ENCODE data around the gene CD2AP. TPM values are rescaled to one million over a fixed set of nuclear protein-coding genes. Genes with fewer than 3 reads are reported as not detected.
"Not testable (repeated sequence)": the region's sequence is repeated elsewhere in the genome, so short reads cannot be mapped to it uniquely, and the experiment has no call there.

Gene CD2AP
- total RNA-seq, 1 donor from 2014 or later: 16.2 TPM

DNA sequence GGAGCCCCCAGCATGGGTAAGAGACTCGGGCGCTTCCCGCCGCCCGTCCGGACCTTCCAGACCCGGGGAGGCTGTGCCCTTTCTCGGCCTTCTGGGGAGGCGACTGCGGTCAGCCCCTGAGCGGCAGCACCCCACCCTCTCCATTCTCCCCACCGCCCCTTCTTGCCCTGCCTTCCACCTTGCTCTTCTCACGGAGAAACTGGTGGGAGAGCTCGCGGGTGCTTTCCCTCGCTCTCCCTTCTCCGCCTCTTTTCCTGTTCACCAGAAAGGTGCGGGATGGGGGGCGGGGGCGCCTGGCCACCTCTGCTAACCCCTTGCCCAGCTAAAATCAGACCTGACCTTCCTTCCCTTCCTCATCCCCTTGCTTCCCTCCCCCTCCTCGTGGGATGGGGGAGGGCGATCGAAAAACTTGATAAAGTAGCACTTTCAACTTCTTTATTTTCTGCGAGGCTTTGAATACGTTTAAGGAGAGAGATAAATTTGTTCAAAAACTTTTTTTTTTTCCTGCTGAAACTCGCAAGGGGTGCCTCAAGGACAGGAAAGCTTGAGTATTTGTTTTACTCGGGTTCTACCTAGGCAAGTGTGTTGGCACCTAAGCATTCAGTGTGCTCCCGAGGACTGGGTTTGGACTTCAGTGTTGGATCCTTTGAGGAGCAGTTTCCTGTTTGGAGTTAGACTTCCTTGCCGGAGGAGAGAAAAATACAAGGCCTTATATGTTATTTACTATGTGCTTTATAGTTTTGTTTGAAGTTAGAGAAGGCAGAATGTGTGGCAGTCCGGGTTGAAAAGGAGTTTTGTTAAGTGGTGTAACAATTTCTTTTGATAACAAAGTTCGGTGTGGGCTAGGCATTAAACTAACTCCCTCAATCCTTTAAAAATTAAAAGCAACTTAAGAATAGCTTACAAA is 897 bp downstream of the CD2AP start:
- Mint-ChIP-seq H3K27me3 (ENCODE audit: low read depth) (no peaks in the 10 kb centered on the region), H3K27ac (ENCODE audit: unreplicated experiment) (peak overlapping the region; percentile 97), H3K4me3 (ENCODE audit: unreplicated experiment) (peak overlapping the region; percentile 98), H3K36me3 (ENCODE audit: low read depth) (no peaks in the 10 kb centered on the region), H3K4me1 (ENCODE audit: low read depth) (peaks cover 36% of the 10 kb centered on the region), H3K9me3 (ENCODE audit: low read depth) (no peaks in the 10 kb centered on the region)
- TF ChIP-seq, protein P1, sequence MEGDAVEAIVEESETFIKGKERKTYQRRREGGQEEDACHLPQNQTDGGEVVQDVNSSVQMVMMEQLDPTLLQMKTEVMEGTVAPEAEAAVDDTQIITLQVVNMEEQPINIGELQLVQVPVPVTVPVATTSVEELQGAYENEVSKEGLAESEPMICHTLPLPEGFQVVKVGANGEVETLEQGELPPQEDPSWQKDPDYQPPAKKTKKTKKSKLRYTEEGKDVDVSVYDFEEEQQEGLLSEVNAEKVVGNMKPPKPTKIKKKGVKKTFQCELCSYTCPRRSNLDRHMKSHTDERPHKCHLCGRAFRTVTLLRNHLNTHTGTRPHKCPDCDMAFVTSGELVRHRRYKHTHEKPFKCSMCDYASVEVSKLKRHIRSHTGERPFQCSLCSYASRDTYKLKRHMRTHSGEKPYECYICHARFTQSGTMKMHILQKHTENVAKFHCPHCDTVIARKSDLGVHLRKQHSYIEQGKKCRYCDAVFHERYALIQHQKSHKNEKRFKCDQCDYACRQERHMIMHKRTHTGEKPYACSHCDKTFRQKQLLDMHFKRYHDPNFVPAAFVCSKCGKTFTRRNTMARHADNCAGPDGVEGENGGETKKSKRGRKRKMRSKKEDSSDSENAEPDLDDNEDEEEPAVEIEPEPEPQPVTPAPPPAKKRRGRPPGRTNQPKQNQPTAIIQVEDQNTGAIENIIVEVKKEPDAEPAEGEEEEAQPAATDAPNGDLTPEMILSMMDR (IDR thresholded peaks at IDR 0.05): no peak
- no peak for DNase-seq (ENCODE audit: low spot score)

GRCh38 chr6:47479140-47479508 is 1.5 kb downstream of the CD2AP start:
- Mint-ChIP-seq H3K4me1 (ENCODE audit: low read depth) (peaks cover 42% of the 10 kb centered on the region), H3K36me3 (ENCODE audit: low read depth) (no peaks in the 10 kb centered on the region), H3K27ac (ENCODE audit: unreplicated experiment) (peak overlapping the region; percentile 97), H3K4me3 (ENCODE audit: unreplicated experiment) (peak overlapping the region; percentile 98), H3K27me3 (ENCODE audit: low read depth) (no peaks in the 10 kb centered on the region), H3K9me3 (ENCODE audit: low read depth) (no peaks in the 10 kb centered on the region)
- DNase-seq (ENCODE audit: low spot score): no peak
- TF ChIP-seq, protein P1 (IDR thresholded peaks at IDR 0.05): no peak

DNA sequence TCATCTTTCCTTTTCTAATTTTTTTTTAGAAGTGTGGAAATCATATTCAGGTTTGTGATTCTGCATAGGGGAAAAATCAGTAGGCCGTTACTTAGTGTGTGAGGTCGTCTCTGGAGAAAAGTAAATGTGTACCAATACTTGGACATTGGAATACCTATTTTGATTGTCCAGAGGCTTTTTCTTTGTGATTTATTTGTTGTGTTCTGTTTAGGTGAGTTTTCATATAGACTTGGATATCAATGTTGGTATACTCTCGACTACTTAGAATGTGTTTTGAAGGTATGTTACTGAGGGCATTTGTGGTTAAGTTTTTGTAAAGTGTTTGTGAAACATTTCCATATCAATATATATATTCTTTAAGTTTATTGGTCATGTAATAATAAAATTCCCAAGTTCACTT is 2.3 kb downstream of the CD2AP start:
- H3K36me3 Mint-ChIP-seq (ENCODE audit: low read depth): no peaks in the 10 kb centered on the region
- H3K27me3 Mint-ChIP-seq (ENCODE audit: low read depth): no peaks in the 10 kb centered on the region
- peak overlapping the region; percentile 35 for H3K27ac Mint-ChIP-seq (ENCODE audit: unreplicated experiment)
- DNase-seq (ENCODE audit: low spot score): no peak
- peak overlapping the region; percentile 15 for H3K4me3 Mint-ChIP-seq (ENCODE audit: unreplicated experiment)
- H3K4me1 Mint-ChIP-seq (ENCODE audit: low read depth): peaks cover 49% of the 10 kb centered on the region
- H3K9me3 Mint-ChIP-seq (ENCODE audit: low read depth): no peaks in the 10 kb centered on the region
- TF ChIP-seq, protein P1 (IDR thresholded peaks at IDR 0.05): no peak

- not testable (repeated sequence) for DNase-seq (ENCODE audit: low spot score); H3K27ac Mint-ChIP-seq (ENCODE audit: unreplicated experiment); H3K36me3 Mint-ChIP-seq (ENCODE audit: low read depth); H3K4me3 Mint-ChIP-seq (ENCODE audit: unreplicated experiment); H3K9me3 Mint-ChIP-seq (ENCODE audit: low read depth); H3K27me3 Mint-ChIP-seq (ENCODE audit: low read depth)
- H3K4me1 Mint-ChIP-seq (ENCODE audit: low read depth): peaks cover 56% of the 10 kb centered on the region
Observed at GRCh38 chr6:47481213-47481612, 3.6 kb downstream of the CD2AP start.

DNA sequence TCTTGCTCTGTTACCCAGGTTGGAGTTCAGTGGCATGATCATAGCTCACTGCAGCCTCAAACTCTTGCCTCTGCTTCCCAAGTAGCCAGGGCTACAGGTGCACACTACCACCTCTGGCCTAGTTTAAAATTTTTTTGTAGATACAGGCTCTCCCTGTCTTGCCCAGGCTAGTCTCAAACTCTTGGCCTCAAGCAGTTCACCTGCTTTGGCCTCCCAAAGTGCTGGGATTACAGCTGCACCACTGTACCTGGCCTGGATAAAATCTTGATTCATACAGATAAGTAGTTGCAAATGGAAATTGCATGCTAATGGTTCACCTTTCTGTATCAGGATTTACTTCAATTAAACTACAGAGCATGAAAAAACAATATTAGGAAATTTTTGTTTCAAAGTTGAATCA is 4.2 kb downstream of the CD2AP start:
- H3K4me1 Mint-ChIP-seq (ENCODE audit: low read depth): peaks cover 59% of the 10 kb centered on the region
- DNase-seq (ENCODE audit: low spot score): no peak
- no peaks in the 10 kb centered on the region for H3K27me3 Mint-ChIP-seq (ENCODE audit: low read depth)
- H3K9me3 Mint-ChIP-seq (ENCODE audit: low read depth): no peaks in the 10 kb centered on the region
- H3K27ac Mint-ChIP-seq (ENCODE audit: unreplicated experiment): no peak overlapping the region
- H3K4me3 Mint-ChIP-seq (ENCODE audit: unreplicated experiment): no peak overlapping the region
- TF ChIP-seq, protein P1 (IDR thresholded peaks at IDR 0.05): no peak
- no peaks in the 10 kb centered on the region for H3K36me3 Mint-ChIP-seq (ENCODE audit: low read depth)

DNA sequence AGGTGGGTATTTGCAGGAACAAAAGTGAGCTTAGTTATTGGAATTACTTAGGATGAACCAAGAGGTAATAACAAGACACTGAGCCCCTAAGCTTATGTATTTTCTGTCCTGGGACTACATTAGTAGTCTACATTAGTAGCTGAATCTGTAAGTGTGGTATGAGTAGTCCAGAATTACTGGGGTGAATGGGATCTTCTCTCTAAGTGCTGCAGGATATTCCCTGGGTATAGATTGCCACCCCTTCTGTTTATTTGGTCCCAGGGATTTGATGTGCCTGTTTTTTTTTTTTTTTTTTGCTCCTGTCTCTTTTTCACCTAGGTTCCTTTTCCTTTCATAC is 5.9 kb downstream of the CD2AP start:
- H3K4me3 Mint-ChIP-seq (ENCODE audit: unreplicated experiment): no peak overlapping the region
- DNase-seq (ENCODE audit: low spot score): no peak
- no peaks in the 10 kb centered on the region for H3K9me3 Mint-ChIP-seq (ENCODE audit: low read depth)
- TF ChIP-seq, protein P1 (IDR thresholded peaks at IDR 0.05): no peak
- H3K27ac Mint-ChIP-seq (ENCODE audit: unreplicated experiment): peak overlapping the region; percentile 30
- H3K27me3 Mint-ChIP-seq (ENCODE audit: low read depth): no peaks in the 10 kb centered on the region
- peaks cover 60% of the 10 kb centered on the region for H3K4me1 Mint-ChIP-seq (ENCODE audit: low read depth)
- no peaks in the 10 kb centered on the region for H3K36me3 Mint-ChIP-seq (ENCODE audit: low read depth)

All from chondrocyte (in vitro differentiated cells).